Keratinocyte (primary cell): ENCODE data around the gene TCF23. TPM values are rescaled to one million over a fixed set of nuclear protein-coding genes. Genes with fewer than 3 reads are reported as not detected.

Source experiments
- DNase-seq: peaks from one replicate; pipeline ENCODE4 v3.0.0-alpha.2; 2011; ENCODE audit warnings: low read depth, missing footprints, low spot score
- FAIRE-seq: peaks from 2 replicates; lab custom pipeline; 2011; peaks lifted over from hg19 to GRCh38; lab: Jason Lieb, UNC
- H2AFZ ChIP-seq: 2 replicates; pipeline ENCODE4 v1.6.0; 2012; ENCODE audit warnings: low read length, control low read depth, inconsistent platforms; ENCODE audit not compliant: control insufficient read depth
- H3K27ac ChIP-seq: 2 replicates; pipeline ENCODE4 v1.5.1; 2011; ENCODE audit warnings: low read length; ENCODE audit not compliant: control insufficient read depth, insufficient read depth
- H3K27me3 ChIP-seq: 3 replicates; pipeline ENCODE4 v1.6.0; 2011; ENCODE audit warnings: low read length; ENCODE audit not compliant: control insufficient read depth, insufficient read depth; ENCODE audit errors: extremely low read depth
- H3K36me3 ChIP-seq, 2 experiments: 2 replicates in 1 of 2; 3 replicates in 1 of 2; pipeline ENCODE4 v1.5.1; 2011; ENCODE audit warnings: low read length in 2 of 2, mild to moderate bottlenecking in 1 of 2; ENCODE audit not compliant: control insufficient read depth in 2 of 2, insufficient read depth in 2 of 2; ENCODE audit errors: extremely low read depth in 1 of 2
- H3K4me1 ChIP-seq: 3 replicates; pipeline ENCODE4 v1.5.1; 2011; ENCODE audit warnings: low read length; ENCODE audit not compliant: control insufficient read depth, insufficient read depth; ENCODE audit errors: extremely low read depth
- H3K4me2 ChIP-seq: 3 replicates; pipeline ENCODE4 v1.6.0; 2011; ENCODE audit warnings: low read depth, low read length; ENCODE audit not compliant: control insufficient read depth, insufficient read depth; ENCODE audit errors: extremely low read depth
- H3K4me3 ChIP-seq, 3 experiments: fragments of 200-600 bp in 1 of 3; sonication (generic) in 1 of 3; 2 replicates in 2 of 3; 3 replicates in 1 of 3; pipeline ENCODE4 v1.5.1; 2011 to 2016; ENCODE audit warnings: low read length in 3 of 3, mild to moderate bottlenecking in 3 of 3, control low read depth in 2 of 3, inconsistent platforms in 1 of 3, low read depth in 1 of 3, mixed read lengths in 1 of 3, mixed run types in 1 of 3, moderate library complexity in 1 of 3; ENCODE audit not compliant: control insufficient read depth in 2 of 3, insufficient read depth in 2 of 3; ENCODE audit errors: extremely low read depth in 1 of 3
- H3K79me2 ChIP-seq: 2 replicates; pipeline ENCODE4 v1.6.0; 2012; ENCODE audit warnings: low read length; ENCODE audit not compliant: control insufficient read depth, insufficient read depth
- H3K9ac ChIP-seq: 3 replicates; pipeline ENCODE4 v1.6.0; 2011; ENCODE audit warnings: low read length; ENCODE audit not compliant: control insufficient read depth, insufficient read depth; ENCODE audit errors: extremely low read depth
- H3K9me1 ChIP-seq: 3 replicates; pipeline ENCODE4 v1.6.0; 2011; ENCODE audit warnings: low read length; ENCODE audit not compliant: control insufficient read depth, insufficient read depth; ENCODE audit errors: extremely low read depth
- H3K9me3 ChIP-seq: 2 replicates; pipeline ENCODE4 v1.5.1; 2012; ENCODE audit warnings: low read depth, low read length; ENCODE audit not compliant: control insufficient read depth
- H4K20me1 ChIP-seq: 3 replicates; pipeline ENCODE4 v1.6.0; 2011; ENCODE audit warnings: low read length; ENCODE audit not compliant: control insufficient read depth, insufficient read depth; ENCODE audit errors: extremely low read depth
- EZH2 ChIP-seq: IDR thresholded peaks from one replicate; pipeline ENCODE4 v1.6.1; 2012; ENCODE audit warnings: inconsistent platforms, mild to moderate bottlenecking, low read length, moderate library complexity
- dilution Hi-C: fragments of 300-500 bp; cut with MboI; formaldehyde crosslinking; loops from one replicate; pipeline ENCODE4 v1.7.0; 2020; ENCODE audit warnings: low sequenced_read_pairs; ENCODE audit not compliant: extremely low pct_ligation_motif_present
- polyA plus RNA-seq, 5 experiments: library from polyadenylated mRNA; depleted of rRNA in 3 of 5; stranded (reverse) in 3 of 5; stranded (forward) in 1 of 5; unstranded in 1 of 5; fragments of >200 nt; gene quantifications; 1 replicate in 1 of 5; 2 replicates in 3 of 5; 3 replicates in 1 of 5; pipeline versions ENCODE4 v1.2.1 to v1.2.3, GENCODE V29; 2011 to 2012; ENCODE audit warnings: missing spikeins in 2 of 5, low read depth in 1 of 5, low replicate concordance in 1 of 5
- TF ChIP-seq, protein P1 (sequence below), 3 experiments: IDR thresholded peaks in 1 of 3; conservative IDR thresholded peaks in 1 of 3; optimal IDR thresholded peaks in 1 of 3; 2 replicates in 2 of 3; 3 replicates in 1 of 3; pipeline versions ENCODE3 to v1.5.1; 2011; ENCODE audit warnings: low read length in 3 of 3, mild to moderate bottlenecking in 3 of 3, moderate library complexity in 2 of 3, control low read depth in 1 of 3, inconsistent platforms in 1 of 3; ENCODE audit not compliant: insufficient read depth in 2 of 3; ENCODE audit errors: extremely low read depth in 1 of 3

Gene TCF23
- polyA plus RNA-seq, 1 donor (not counting 4 experiments of a cell fraction or from before 2014, with no cell fraction given), result not detected

DNA sequence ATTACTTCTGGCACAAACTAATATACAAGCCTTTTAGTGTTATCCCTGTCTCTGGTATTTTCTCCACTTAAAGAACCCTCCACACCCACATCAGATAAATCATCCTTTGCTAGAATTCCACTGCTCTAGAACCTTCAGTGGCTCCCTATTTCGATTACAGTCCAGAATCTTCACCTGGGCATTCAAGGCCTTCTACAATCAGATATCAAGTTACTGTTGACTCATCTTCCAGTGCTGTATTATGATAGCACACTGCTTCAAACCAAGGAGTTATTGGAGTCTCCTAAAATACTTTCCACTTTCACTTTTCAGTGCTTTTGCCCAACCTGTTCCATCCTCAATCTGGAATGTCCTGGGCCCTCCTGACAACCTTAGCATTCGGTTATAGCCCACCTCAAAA, 33.3 kb upstream of the TCF23 start:
- H3K4me2 ChIP-seq, result no peak overlapping the region
- no peaks in the 10 kb centered on the region for H3K79me2 ChIP-seq
- TF ChIP-seq, protein P1, sequence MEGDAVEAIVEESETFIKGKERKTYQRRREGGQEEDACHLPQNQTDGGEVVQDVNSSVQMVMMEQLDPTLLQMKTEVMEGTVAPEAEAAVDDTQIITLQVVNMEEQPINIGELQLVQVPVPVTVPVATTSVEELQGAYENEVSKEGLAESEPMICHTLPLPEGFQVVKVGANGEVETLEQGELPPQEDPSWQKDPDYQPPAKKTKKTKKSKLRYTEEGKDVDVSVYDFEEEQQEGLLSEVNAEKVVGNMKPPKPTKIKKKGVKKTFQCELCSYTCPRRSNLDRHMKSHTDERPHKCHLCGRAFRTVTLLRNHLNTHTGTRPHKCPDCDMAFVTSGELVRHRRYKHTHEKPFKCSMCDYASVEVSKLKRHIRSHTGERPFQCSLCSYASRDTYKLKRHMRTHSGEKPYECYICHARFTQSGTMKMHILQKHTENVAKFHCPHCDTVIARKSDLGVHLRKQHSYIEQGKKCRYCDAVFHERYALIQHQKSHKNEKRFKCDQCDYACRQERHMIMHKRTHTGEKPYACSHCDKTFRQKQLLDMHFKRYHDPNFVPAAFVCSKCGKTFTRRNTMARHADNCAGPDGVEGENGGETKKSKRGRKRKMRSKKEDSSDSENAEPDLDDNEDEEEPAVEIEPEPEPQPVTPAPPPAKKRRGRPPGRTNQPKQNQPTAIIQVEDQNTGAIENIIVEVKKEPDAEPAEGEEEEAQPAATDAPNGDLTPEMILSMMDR (optimal IDR thresholded peaks at IDR 0.05 in 1 of 3, IDR thresholded peaks at IDR 0.05 in 1 of 3, conservative IDR thresholded peaks at IDR 0.05 in 1 of 3; ENCODE audit: extremely low read depth in 1 of 3, insufficient read depth in 2 of 3, low read length in 3 of 3), result no peak
- no peak for TF ChIP-seq EZH2
- H3K27me3 ChIP-seq, result peaks cover 32% of the 10 kb centered on the region
- DNase-seq (no peak), FAIRE-seq (no peak)
- no peaks in the 10 kb centered on the region for H4K20me1 ChIP-seq
- H3K27ac ChIP-seq, result no peak overlapping the region
- no peaks in the 10 kb centered on the region for H3K9me1 ChIP-seq
- H3K4me1 ChIP-seq, result peaks cover 3% of the 10 kb centered on the region
- H3K36me3 ChIP-seq, result no peaks in the 10 kb centered on the region
- H3K9me3 ChIP-seq, result no peaks in the 10 kb centered on the region
- dilution Hi-C loops, result no loop called here
- no peak overlapping the region for H3K4me3 ChIP-seq
- no peak overlapping the region for H3K9ac ChIP-seq
- no peak overlapping the region for H2AFZ ChIP-seq

DNA sequence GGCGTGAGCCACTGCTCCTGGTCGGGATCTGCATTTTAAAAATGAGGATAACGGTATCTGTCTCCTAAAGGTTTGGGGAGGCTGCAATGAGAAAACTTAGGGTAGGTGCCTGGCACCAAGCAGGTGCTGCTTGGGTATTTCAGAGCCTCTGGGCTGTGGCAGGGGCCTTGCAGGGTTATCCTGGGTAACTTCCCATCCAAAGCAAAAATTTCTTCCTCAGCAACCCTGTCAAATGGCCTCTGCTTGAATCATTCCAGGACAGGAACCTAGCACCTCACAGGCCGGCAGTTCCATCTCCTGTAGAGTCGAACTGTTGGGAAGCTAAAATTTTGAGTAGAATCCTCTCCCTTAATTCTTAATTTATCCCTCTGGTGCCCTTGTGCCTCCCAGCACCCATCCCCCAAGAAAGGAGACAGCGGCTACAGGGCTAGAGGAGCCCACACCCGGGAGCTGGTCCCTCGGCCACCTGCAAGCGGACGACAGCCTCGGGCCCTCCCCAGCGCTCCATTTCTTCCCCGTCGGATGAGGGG, 30.7 kb upstream of the TCF23 start:
- H3K4me3 ChIP-seq, result peak overlapping the region in 2 of 3 experiments; percentile 28 to 44
- peaks cover 3% of the 10 kb centered on the region for H3K4me1 ChIP-seq
- H3K27ac ChIP-seq, result no peak overlapping the region
- no peak overlapping the region for H2AFZ ChIP-seq
- FAIRE-seq, result no peak
- H3K9me1 ChIP-seq, result no peaks in the 10 kb centered on the region
- H3K9me3 ChIP-seq, result no peaks in the 10 kb centered on the region
- H3K9ac ChIP-seq, result no peak overlapping the region
- no peaks in the 10 kb centered on the region for H4K20me1 ChIP-seq
- H3K79me2 ChIP-seq, result no peaks in the 10 kb centered on the region
- peak; percentile 25 for TF ChIP-seq EZH2
- TF ChIP-seq, protein P1 (optimal IDR thresholded peaks at IDR 0.05 in 1 of 3, IDR thresholded peaks at IDR 0.05 in 1 of 3, conservative IDR thresholded peaks at IDR 0.05 in 1 of 3; ENCODE audit: extremely low read depth in 1 of 3, insufficient read depth in 2 of 3, low read length in 3 of 3), result no peak
- dilution Hi-C loops, result no loop called here
- peak overlapping the region; percentile 65 for H3K4me2 ChIP-seq
- DNase-seq, result no peak
- no peaks in the 10 kb centered on the region for H3K36me3 ChIP-seq
- peaks cover 55% of the 10 kb centered on the region for H3K27me3 ChIP-seq
